NCI-H2081 (cell line): ENCODE data around the gene ELFN1.

Experiments
- DNase-seq, 2 experiments: peaks; one replicate each; lab custom pipeline; 2025; lab: John Stamatoyannopoulos, UW

ELFN1 gene

GRCh38 chr7:1725766-1726630 lies 55.9 kb downstream of the ELFN1 start:
- DNase-seq: peak in 1 of 2 experiments; percentile 11

- DNase-seq: no peak
These were observed 57.0 kb downstream of the ELFN1 start for GRCh38 chr7:1727079-1727478.

- DNase-seq: no peak
These were observed 57.9 kb downstream of the ELFN1 start for GRCh38 chr7:1727812-1728570.

GRCh38 chr7:1729183-1729582 lies 59.1 kb downstream of the ELFN1 start:
- DNase-seq: no peak

GRCh38 chr7:1729773-1730172 lies 59.7 kb downstream of the ELFN1 start:
- no peak for DNase-seq

GRCh38 chr7:1732072-1732471 lies 62.0 kb downstream of the ELFN1 start:
- no peak for DNase-seq

GRCh38 chr7:1732645-1733044 lies 62.6 kb downstream of the ELFN1 start:
- no peak for DNase-seq

- no peak for DNase-seq
These were observed 63.3 kb downstream of the ELFN1 start for GRCh38 chr7:1733206-1733907.

GRCh38 chr7:1733908-1734730 lies 64.0 kb downstream of the ELFN1 start:
- DNase-seq: no peak

- no peak for DNase-seq
These were observed 65.2 kb downstream of the ELFN1 start for GRCh38 chr7:1735262-1735661.

- DNase-seq: no peak
These were observed 65.9 kb downstream of the ELFN1 start for GRCh38 chr7:1735806-1736483.

GRCh38 chr7:1736484-1736817 lies 66.4 kb downstream of the ELFN1 start:
- DNase-seq: no peak

GRCh38 chr7:1736830-1737229 lies 66.8 kb downstream of the ELFN1 start:
- no peak for DNase-seq

GRCh38 chr7:1737523-1737922 lies 67.4 kb downstream of the ELFN1 start:
- no peak for DNase-seq

- no peak for DNase-seq
These were observed 67.9 kb downstream of the ELFN1 start for GRCh38 chr7:1737956-1738355.

- no peak for DNase-seq
These were observed 68.4 kb downstream of the ELFN1 start for GRCh38 chr7:1738511-1738910.

GRCh38 chr7:1738956-1739355 lies 68.9 kb downstream of the ELFN1 start:
- no peak for DNase-seq

- DNase-seq: no peak
These were observed 69.5 kb downstream of the ELFN1 start for GRCh38 chr7:1739593-1739992.

- DNase-seq: no peak
These were observed 70.1 kb downstream of the ELFN1 start for GRCh38 chr7:1740214-1740613.

GRCh38 chr7:1741246-1741645 lies 71.2 kb downstream of the ELFN1 start:
- no peak for DNase-seq
